Upper lobe of left lung (tissue), 4 donors: Measurements from ENCODE around the gene KCNJ6.

Experiments
- EP300 ChIP-seq, 4 donors: sonication (generic); formaldehyde crosslinking; IDR thresholded peaks; one replicate each; pipeline ENCODE4 v1.5.1; 2017; ENCODE audit warnings: antibody characterized with exemption in 4 of 4, control low read depth in 2 of 4
- POLR2A ChIP-seq, 4 donors: fragments of 450-650 bp; IDR thresholded peaks; one replicate each; pipeline ENCODE4 v1.5.1; 2016 to 2017; ENCODE audit warnings: antibody characterized with exemption in 4 of 4, mild to moderate bottlenecking in 2 of 4
- POLR2AphosphoS5 ChIP-seq, 2 donors: sonication (generic); formaldehyde crosslinking; IDR thresholded peaks; one replicate each; pipeline ENCODE4 v1.5.1; 2017; ENCODE audit warnings: antibody characterized with exemption in 2 of 2
- TF ChIP-seq, protein P1 (sequence below), 6 experiments: fragments of 450-650 bp in 4 of 6; fragments of 200-600 bp in 2 of 6; sonication (generic) in 2 of 6; IDR thresholded peaks; one replicate each; pipeline ENCODE4 v1.5.1; 2016 to 2019; ENCODE audit warnings: antibody characterized with exemption in 6 of 6

- TF ChIP-seq, protein P1, sequence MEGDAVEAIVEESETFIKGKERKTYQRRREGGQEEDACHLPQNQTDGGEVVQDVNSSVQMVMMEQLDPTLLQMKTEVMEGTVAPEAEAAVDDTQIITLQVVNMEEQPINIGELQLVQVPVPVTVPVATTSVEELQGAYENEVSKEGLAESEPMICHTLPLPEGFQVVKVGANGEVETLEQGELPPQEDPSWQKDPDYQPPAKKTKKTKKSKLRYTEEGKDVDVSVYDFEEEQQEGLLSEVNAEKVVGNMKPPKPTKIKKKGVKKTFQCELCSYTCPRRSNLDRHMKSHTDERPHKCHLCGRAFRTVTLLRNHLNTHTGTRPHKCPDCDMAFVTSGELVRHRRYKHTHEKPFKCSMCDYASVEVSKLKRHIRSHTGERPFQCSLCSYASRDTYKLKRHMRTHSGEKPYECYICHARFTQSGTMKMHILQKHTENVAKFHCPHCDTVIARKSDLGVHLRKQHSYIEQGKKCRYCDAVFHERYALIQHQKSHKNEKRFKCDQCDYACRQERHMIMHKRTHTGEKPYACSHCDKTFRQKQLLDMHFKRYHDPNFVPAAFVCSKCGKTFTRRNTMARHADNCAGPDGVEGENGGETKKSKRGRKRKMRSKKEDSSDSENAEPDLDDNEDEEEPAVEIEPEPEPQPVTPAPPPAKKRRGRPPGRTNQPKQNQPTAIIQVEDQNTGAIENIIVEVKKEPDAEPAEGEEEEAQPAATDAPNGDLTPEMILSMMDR (IDR thresholded peaks at IDR 0.05): no peak
- no peak for TF ChIP-seq POLR2A (IDR thresholded peaks at IDR 0.05)
- no peak for TF ChIP-seq POLR2AphosphoS5 (IDR thresholded peaks at IDR 0.05)
- TF ChIP-seq EP300 (IDR thresholded peaks at IDR 0.05): no peak
These were observed 45.0 kb downstream of the KCNJ6 start for GRCh38 chr21:37871121-37871862.
